WTC11 (cell line): ENCODE data around the gene PLCL2. TPM values are rescaled to one million over a fixed set of nuclear protein-coding genes. Genes with fewer than 3 reads are reported as not detected.

ENCODE experiments used
- ATAC-seq: fragments of 200-7000 bp; cut with Tn5 transposase; 2 replicates; pipeline ENCODE4 v1.10.0; 2021; ENCODE audit warnings: mild to moderate bottlenecking, moderate library complexity
- CTCF ChIA-PET: fragments of 300-600 bp; sonication (Branson Sonifier 250); formaldehyde crosslinking; loops from one replicate; lab custom pipeline; 2021; ENCODE audit warnings: antibody characterized with exemption; lab: Charles Lee
- POLR2A ChIA-PET: fragments of 350-600 bp; sonication (Branson Sonifier 250); formaldehyde crosslinking; loops from one replicate; lab custom pipeline; 2021; ENCODE audit warnings: antibody characterized with exemption; lab: Charles Lee
- DNase-seq: peaks from one replicate; pipeline ENCODE4 v3.0.0; 2021; ENCODE audit warnings: low spot score
- H3K27ac Mint-ChIP-seq: 2 replicates; pipeline ENCODE4 v1.8.0; 2021; ENCODE audit warnings: mixed read lengths
- H3K27me3 Mint-ChIP-seq: 2 replicates; pipeline ENCODE4 v1.8.0; 2021; ENCODE audit warnings: low read depth, mild to moderate bottlenecking, moderate library complexity, mixed read lengths
- H3K36me3 Mint-ChIP-seq: 2 replicates; pipeline ENCODE4 v1.8.0; 2021; ENCODE audit warnings: mixed read lengths
- H3K4me1 Mint-ChIP-seq: 2 replicates; pipeline ENCODE4 v1.8.0; 2022; ENCODE audit warnings: mixed read lengths
- H3K4me3 Mint-ChIP-seq: 2 replicates; pipeline ENCODE4 v1.8.0; 2021; ENCODE audit warnings: mild to moderate bottlenecking, moderate library complexity, mixed read lengths
- H3K9me3 Mint-ChIP-seq: 2 replicates; pipeline ENCODE4 v1.8.0; 2021; ENCODE audit warnings: mixed read lengths
- AFF4 ChIP-seq: sonication (generic); formaldehyde crosslinking; IDR thresholded peaks from 2 replicates; pipeline ENCODE4 v1.8.1; 2023; ENCODE audit warnings: mild to moderate bottlenecking, missing genetic modification reagents, borderline replicate concordance
- ARID4B ChIP-seq: sonication (generic); formaldehyde crosslinking; IDR thresholded peaks from 2 replicates; pipeline ENCODE4 v1.8.0; 2023; ENCODE audit warnings: missing genetic modification reagents, mild to moderate bottlenecking, borderline replicate concordance
- CDX4 ChIP-seq: fragments of 250-450 bp; sonication (Bioruptor Pico); IDR thresholded peaks from 2 replicates; pipeline ENCODE4 v1.9.0; 2021; ENCODE audit warnings: moderate library complexity, mild to moderate bottlenecking, inconsistent platforms, borderline replicate concordance
- CREM ChIP-seq: sonication (generic); formaldehyde crosslinking; IDR thresholded peaks from 2 replicates; pipeline ENCODE4 v1.8.1; 2022; ENCODE audit warnings: mild to moderate bottlenecking, missing genetic modification reagents, moderate library complexity
- FOXK1 ChIP-seq: sonication (generic); formaldehyde crosslinking; IDR thresholded peaks from 2 replicates; pipeline ENCODE4 v1.8.0; 2022; ENCODE audit warnings: mild to moderate bottlenecking, moderate library complexity, missing genetic modification reagents
- GTF2I ChIP-seq: fragments of 250-450 bp; sonication (Bioruptor Pico); conservative IDR thresholded peaks from 2 replicates; pipeline ENCODE4 v1.4.0; 2021; ENCODE audit warnings: mild to moderate bottlenecking
- NFYB ChIP-seq: sonication (generic); formaldehyde crosslinking; conservative IDR thresholded peaks from 2 replicates; pipeline ENCODE4 v1.8.0; 2022; ENCODE audit warnings: low read depth, missing genetic modification reagents
- OVOL2 ChIP-seq: fragments of 250-450 bp; sonication (Bioruptor Pico); IDR thresholded peaks from 2 replicates; pipeline ENCODE4 v1.9.0; 2021; ENCODE audit warnings: mild to moderate bottlenecking, borderline replicate concordance
- PREB ChIP-seq: sonication (generic); formaldehyde crosslinking; IDR thresholded peaks from 2 replicates; pipeline ENCODE4 v1.8.1; 2022; ENCODE audit warnings: mild to moderate bottlenecking, missing genetic modification reagents, moderate library complexity, borderline replicate concordance
- STAT6 ChIP-seq: sonication (generic); formaldehyde crosslinking; conservative IDR thresholded peaks from 2 replicates; pipeline ENCODE4 v1.8.1; 2023; ENCODE audit warnings: mild to moderate bottlenecking, low read depth, missing genetic modification reagents, moderate library complexity
- USF1 ChIP-seq: sonication (generic); formaldehyde crosslinking; IDR thresholded peaks from 2 replicates; pipeline ENCODE4 v1.8.0; 2022; ENCODE audit warnings: mild to moderate bottlenecking, missing genetic modification reagents
- USF2 ChIP-seq: sonication (generic); formaldehyde crosslinking; IDR thresholded peaks from 2 replicates; pipeline ENCODE4 v1.8.1; 2023; ENCODE audit warnings: mild to moderate bottlenecking, missing genetic modification reagents, moderate library complexity
- ZNF219 ChIP-seq: sonication (generic); formaldehyde crosslinking; IDR thresholded peaks from 2 replicates; pipeline ENCODE4 v1.8.0; 2023; ENCODE audit warnings: missing genetic modification reagents, mild to moderate bottlenecking, borderline replicate concordance
- ZNF232 ChIP-seq: sonication (generic); formaldehyde crosslinking; IDR thresholded peaks from 2 replicates; pipeline ENCODE4 v1.8.0; 2022; ENCODE audit warnings: mild to moderate bottlenecking, missing genetic modification reagents
- ZNF263 ChIP-seq: sonication (generic); formaldehyde crosslinking; IDR thresholded peaks from 2 replicates; pipeline ENCODE4 v1.8.1; 2022; ENCODE audit warnings: low read depth, mild to moderate bottlenecking, moderate library complexity, missing genetic modification reagents
- ZNF396 ChIP-seq: fragments of 250-450 bp; sonication (Bioruptor Pico); IDR thresholded peaks from 2 replicates; pipeline ENCODE4 v1.8.0; 2021; ENCODE audit warnings: mild to moderate bottlenecking, moderate library complexity, borderline replicate concordance
- ZNF416 ChIP-seq: fragments of 250-450 bp; sonication (Bioruptor Pico); IDR thresholded peaks from 2 replicates; pipeline ENCODE4 v1.9.0; 2021; ENCODE audit warnings: mild to moderate bottlenecking, inconsistent platforms
- total RNA-seq: library from RNA; stranded (reverse); gene quantifications from 3 replicates; pipeline ENCODE4 v1.2.3, GENCODE V29; 2021

PLCL2 gene
- total RNA-seq, 1 experiment from 2014 or later, result 11.8 TPM

DNA sequence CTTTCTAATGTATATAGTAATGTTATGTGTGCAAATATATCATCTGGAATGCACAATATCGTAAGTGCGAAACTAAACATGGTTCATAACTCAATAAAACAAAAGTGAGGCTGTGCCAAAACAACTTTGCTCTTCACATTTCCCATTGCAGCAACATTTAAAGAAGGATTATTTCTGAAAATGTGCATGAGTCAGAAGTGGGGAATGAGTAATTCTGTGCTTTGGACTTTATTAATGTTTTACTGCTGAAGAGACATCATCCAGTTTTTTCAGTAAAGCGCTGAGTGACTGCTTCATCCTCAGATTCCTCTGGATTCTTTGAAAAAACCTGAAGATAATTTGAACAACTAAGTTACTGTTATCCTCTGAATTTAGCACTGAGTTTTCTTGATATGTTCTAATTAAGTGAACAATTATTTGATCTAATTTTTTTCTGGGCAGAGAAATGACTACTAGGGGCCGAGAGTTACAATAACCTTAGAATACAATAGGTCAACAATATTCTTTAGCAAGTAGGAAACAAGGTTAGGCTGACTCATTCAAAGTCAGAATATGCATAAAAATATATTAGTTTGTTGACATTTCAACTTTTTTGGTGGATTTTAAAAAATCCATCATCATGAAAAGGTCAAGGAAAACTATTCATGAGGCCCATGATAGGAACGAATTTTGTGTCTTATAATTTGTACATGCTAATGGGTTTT is 20.0 kb upstream of the PLCL2 start:
- POLR2A ChIA-PET, result no interaction called here
- H3K27me3 Mint-ChIP-seq, result no peaks in the 10 kb centered on the region; the same call in 1 of the 2 replicates
- no peak for TF ChIP-seq AFF4
- TF ChIP-seq OVOL2 (CRISPR knock-in tag), result no peak
- no peak for TF ChIP-seq ZNF232 (CRISPR knock-in tag)
- no peak for TF ChIP-seq USF1 (CRISPR knock-in tag)
- TF ChIP-seq ZNF263, result no peak
- no peak for TF ChIP-seq CDX4 (CRISPR knock-in tag)
- H3K36me3 Mint-ChIP-seq, result no peaks in the 10 kb centered on the region
- no peak overlapping the region for H3K27ac Mint-ChIP-seq
- no peaks in the 10 kb centered on the region for H3K4me1 Mint-ChIP-seq
- DNase-seq (no peak), ATAC-seq (no peak)
- H3K9me3 Mint-ChIP-seq, result peaks cover 6% of the 10 kb centered on the region; the same call in 1 of the 2 replicates
- CTCF ChIA-PET, result interaction anchor here (1.3 kb wide), 1 partner anchor 19 kb away, joined by 3 read pairs; no protein-coding TSS in a partner anchor
- H3K4me3 Mint-ChIP-seq, result no peak overlapping the region

- Mint-ChIP-seq H3K4me3 (no peak overlapping the region), H3K27me3 (no peaks in the 10 kb centered on the region; the same call in 1 of the 2 replicates), H3K27ac (no peak overlapping the region), H3K4me1 (no peaks in the 10 kb centered on the region), H3K9me3 (peaks cover 6% of the 10 kb centered on the region; the same call in 1 of the 2 replicates), H3K36me3 (no peaks in the 10 kb centered on the region)
- ChIA-PET CTCF (interaction anchor here (1.3 kb wide), 1 partner anchor 18 kb away, joined by 3 read pairs; no protein-coding TSS in a partner anchor), POLR2A (no interaction called here)
- DNase-seq, result no peak
- no peak for ATAC-seq
- no peak for TF ChIP-seq NFYB (CRISPR knock-in tag)
- TF ChIP-seq ZNF416 (CRISPR knock-in tag), result no peak
- no peak for TF ChIP-seq PREB (CRISPR knock-in tag)
- no peak for TF ChIP-seq FOXK1 (CRISPR knock-in tag)
- TF ChIP-seq ZNF219 (CRISPR knock-in tag), result no peak
- TF ChIP-seq CREM, result no peak
- TF ChIP-seq STAT6, result no peak
- no peak for TF ChIP-seq GTF2I
- TF ChIP-seq USF2 (CRISPR knock-in tag), result no peak
- no peak for TF ChIP-seq ARID4B (CRISPR knock-in tag)
- TF ChIP-seq ZNF396 (CRISPR knock-in tag), result no peak
Observed at GRCh38 chr3:16865335-16865734, 19.4 kb upstream of the PLCL2 start.
